Measurements from ENCODE around the gene IER3. TPM values are rescaled to one million over a fixed set of nuclear protein-coding genes. Genes with fewer than 3 reads are reported as not detected.
"Not testable (repeated sequence)": the region's sequence is repeated elsewhere in the genome, so short reads cannot be mapped to it uniquely, and the experiment has no call there.

The IER3 gene
- total and polyA plus RNA-seq, 9 of the 15 experiments (the other 6 are each of a cell fraction or from before 2014, with no cell fraction given) = 1.5 to 30.0 (median 11.5) TPM

- H3K9me1 ChIP-seq (ENCODE audit: control insufficient read depth, insufficient read depth, low read length); H3K9me3 ChIP-seq (replicated peaks; ENCODE audit: control insufficient read depth, insufficient read depth, low read depth, low read length); H3K27me3 ChIP-seq (ENCODE audit: control insufficient read depth in 2 of 2, insufficient read depth in 2 of 2, low read length in 2 of 2); CTCF ChIA-PET (ENCODE audit: low intra/inter-chr PET ratio); H3K4me3 ChIP-seq; H3K4me2 ChIP-seq (ENCODE audit: insufficient read depth, low read length); FAIRE-seq; H3K79me2 ChIP-seq (ENCODE audit: control insufficient read depth, insufficient read depth, low read length); DNase-seq (ENCODE audit: extremely low read depth in 1 of 4, low spot score in 3 of 4); H2AFZ ChIP-seq (ENCODE audit: low read depth, low read length); in situ Hi-C loops (cut with MboI); BruUV-seq (replicated peaks); H4K20me1 ChIP-seq (replicated peaks; ENCODE audit: control insufficient read depth, insufficient read depth, low read length); H3K27ac ChIP-seq (ENCODE audit: extremely low read depth, low read depth, low read length); H3K9ac ChIP-seq (ENCODE audit: insufficient read depth in 1 of 2, low read depth in 2 of 2, low read length in 2 of 2); H3K36me3 ChIP-seq (ENCODE audit: control insufficient read depth, insufficient read depth, low read length); ATAC-seq: not testable (repeated sequence)
- 32% methylated on average over 1 of the region's 1 CpG for WGBS (ENCODE audit: insufficient coverage, low coverage, missing lambda C conversion rate)
- intact Hi-C loops (cut with micrococcal nuclease) = loop anchor here (5.0 kb wide), 1 partner anchor 47 kb away; no protein-coding TSS in a partner anchor
- H3K4me1 ChIP-seq (replicated peaks in 1 of 2; ENCODE audit: control insufficient read depth in 2 of 2, insufficient read depth in 2 of 2, low read length in 2 of 2) = peaks cover 43 to 54% of the 10 kb centered on the region in 2 experiments
- TF ChIP-seq FOXJ2 (tag; IDR thresholded peaks at IDR 0.05) = peak; percentile 82
- POLR2A ChIA-PET = interaction anchor here (0.7 to 1.9 kb wide), 4 partner anchors 14 to 55 kb away, joined by 3 to 7 read pairs (median 4); no protein-coding TSS in a partner anchor
These were observed 21.1 kb upstream of the IER3 start for GRCh38 chr6:30765495-30765894.

GRCh38 chr6:30764490-30765043, 20.2 kb upstream of the IER3 start:
- H3K9ac ChIP-seq (ENCODE audit: insufficient read depth in 1 of 2, low read depth in 2 of 2, low read length in 2 of 2); H3K9me3 ChIP-seq (replicated peaks; ENCODE audit: control insufficient read depth, insufficient read depth, low read depth, low read length); CTCF ChIA-PET (ENCODE audit: low intra/inter-chr PET ratio); H3K9me1 ChIP-seq (ENCODE audit: control insufficient read depth, insufficient read depth, low read length); H4K20me1 ChIP-seq (replicated peaks; ENCODE audit: control insufficient read depth, insufficient read depth, low read length); H3K4me3 ChIP-seq; in situ Hi-C loops (cut with MboI); FAIRE-seq; H3K27me3 ChIP-seq (ENCODE audit: control insufficient read depth in 2 of 2, insufficient read depth in 2 of 2, low read length in 2 of 2); BruUV-seq (replicated peaks); ATAC-seq; H3K36me3 ChIP-seq (ENCODE audit: control insufficient read depth, insufficient read depth, low read length); DNase-seq (ENCODE audit: extremely low read depth in 1 of 4, low spot score in 3 of 4); H3K4me2 ChIP-seq (ENCODE audit: insufficient read depth, low read length); H3K79me2 ChIP-seq (ENCODE audit: control insufficient read depth, insufficient read depth, low read length): not testable (repeated sequence)
- H2AFZ ChIP-seq (ENCODE audit: low read depth, low read length) = peak overlapping the region; percentile 72; the same call in 1 of the 2 replicates
- WGBS (ENCODE audit: insufficient coverage, low coverage, missing lambda C conversion rate) = 63% methylated on average over 13 of the region's 13 CpGs
- peaks cover 36 to 45% of the 10 kb centered on the region in 2 experiments for H3K4me1 ChIP-seq (replicated peaks in 1 of 2; ENCODE audit: control insufficient read depth in 2 of 2, insufficient read depth in 2 of 2, low read length in 2 of 2)
- 0 out of 3 replicates have a peak overlapping the region, but pooled peaks have one; percentile 14 for H3K27ac ChIP-seq (ENCODE audit: extremely low read depth, low read depth, low read length)
- POLR2A ChIA-PET = interaction anchor here (0.8 to 1.3 kb wide), 3 partner anchors 9 to 12 kb away, joined by 3 to 7 read pairs (median 5); no protein-coding TSS in a partner anchor
- TF ChIP-seq DPF2 (IDR thresholded peaks at IDR 0.05) (0 out of 2 replicates have a peak, but pooled peaks have one; percentile 54), ETV1 (tag; conservative IDR thresholded peaks at IDR 0.05; ENCODE audit: low read depth) (0 out of 2 replicates have a peak, but pooled peaks have one; percentile 54), PHF20 (IDR thresholded peaks at IDR 0.05; ENCODE audit: partially characterized antibody) (peak; percentile 21), PRDM10 (IDR thresholded peaks at IDR 0.05; ENCODE audit: partially characterized antibody) (peak; percentile 57), NBN (IDR thresholded peaks at IDR 0.05; ENCODE audit: low read depth) (0 out of 2 replicates have a peak, but pooled peaks have one; percentile 63), SMARCE1 (IDR thresholded peaks at IDR 0.05) (peak; percentile 56; the same call in 1 of the 2 replicates), L3MBTL2 (IDR thresholded peaks at IDR 0.05) (peak; percentile 22; the same call in 1 of the 2 replicates)
- intact Hi-C loops (cut with micrococcal nuclease) = loop anchor here (5.0 kb wide), 1 partner anchor 48 kb away; no protein-coding TSS in a partner anchor
